ENCODE measurements around the gene PON3. TPM values are rescaled to one million over a fixed set of nuclear protein-coding genes. Genes with fewer than 3 reads are reported as not detected.
A peak's percentile ranks its signal among the peaks of the same experiment; 100 is the strongest.

The PON3 gene
- total and polyA plus RNA-seq, 2 donors from 2014 or later: 1.6 to 1.9 TPM

DNA sequence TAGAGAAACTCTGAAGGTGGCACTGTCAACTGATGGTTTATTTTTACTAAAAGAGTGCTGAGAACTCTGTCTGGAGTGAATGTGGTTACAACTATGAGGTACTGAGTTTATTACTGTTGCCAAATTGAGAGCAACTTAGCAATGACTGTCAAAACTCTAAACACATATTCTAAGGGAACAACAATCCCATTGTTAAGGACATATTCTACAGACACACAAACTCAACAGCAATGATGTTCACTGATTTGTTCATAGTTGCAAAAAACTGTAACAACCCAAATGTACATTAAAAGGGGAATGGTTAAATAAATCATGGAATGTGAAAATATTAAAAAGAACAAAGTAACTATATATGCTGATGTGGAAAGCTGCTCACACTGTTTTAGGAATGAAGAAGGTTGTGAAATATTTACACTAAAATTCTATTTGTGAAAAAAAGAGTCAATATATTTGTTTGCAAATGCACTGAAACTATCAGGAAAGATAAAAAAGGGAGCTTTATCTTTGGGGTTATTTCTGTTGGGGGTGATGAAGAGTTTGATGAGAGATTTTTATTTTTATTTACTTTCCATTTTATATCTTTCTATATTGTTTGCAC, 25.8 kb upstream of the PON3 start:
- Histone ChIP-seq H3K4me1 (ENCODE audit: control insufficient read depth in 2 of 3, insufficient read depth in 2 of 3, low read depth in 1 of 3, low read length in 3 of 3) (peaks cover 0 to 7% (median 0%) of the 10 kb centered on the region in 3 donors), H3K9me3 (ENCODE audit: control insufficient read depth in 2 of 3, insufficient read depth in 1 of 3, low read length in 3 of 3) (no peaks in the 10 kb centered on the region), H3K27ac (ENCODE audit: low read depth in 2 of 2, low read length in 2 of 2) (no peak overlapping the region), H3K36me3 (ENCODE audit: control insufficient read depth in 2 of 3, insufficient read depth in 3 of 3, low read length in 3 of 3) (peaks cover 0 to 4% (median 0%) of the 10 kb centered on the region in 3 donors), H3K9ac (ENCODE audit: low read length in 3 of 3) (no peak overlapping the region), H3K27me3 (ENCODE audit: control insufficient read depth, insufficient read depth, low read length) (no peaks in the 10 kb centered on the region), H3K4me3 (ENCODE audit: low read length in 3 of 3) (no peak overlapping the region)
- no peak for DNase-seq
- FAIRE-seq: no peak
- TF ChIP-seq, protein P1, sequence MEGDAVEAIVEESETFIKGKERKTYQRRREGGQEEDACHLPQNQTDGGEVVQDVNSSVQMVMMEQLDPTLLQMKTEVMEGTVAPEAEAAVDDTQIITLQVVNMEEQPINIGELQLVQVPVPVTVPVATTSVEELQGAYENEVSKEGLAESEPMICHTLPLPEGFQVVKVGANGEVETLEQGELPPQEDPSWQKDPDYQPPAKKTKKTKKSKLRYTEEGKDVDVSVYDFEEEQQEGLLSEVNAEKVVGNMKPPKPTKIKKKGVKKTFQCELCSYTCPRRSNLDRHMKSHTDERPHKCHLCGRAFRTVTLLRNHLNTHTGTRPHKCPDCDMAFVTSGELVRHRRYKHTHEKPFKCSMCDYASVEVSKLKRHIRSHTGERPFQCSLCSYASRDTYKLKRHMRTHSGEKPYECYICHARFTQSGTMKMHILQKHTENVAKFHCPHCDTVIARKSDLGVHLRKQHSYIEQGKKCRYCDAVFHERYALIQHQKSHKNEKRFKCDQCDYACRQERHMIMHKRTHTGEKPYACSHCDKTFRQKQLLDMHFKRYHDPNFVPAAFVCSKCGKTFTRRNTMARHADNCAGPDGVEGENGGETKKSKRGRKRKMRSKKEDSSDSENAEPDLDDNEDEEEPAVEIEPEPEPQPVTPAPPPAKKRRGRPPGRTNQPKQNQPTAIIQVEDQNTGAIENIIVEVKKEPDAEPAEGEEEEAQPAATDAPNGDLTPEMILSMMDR (IDR thresholded peaks at IDR 0.05; ENCODE audit: borderline replicate concordance, extremely low read depth, insufficient read depth): no peak
- intact Hi-C loops (cut with DNase I): no loop called here

DNA sequence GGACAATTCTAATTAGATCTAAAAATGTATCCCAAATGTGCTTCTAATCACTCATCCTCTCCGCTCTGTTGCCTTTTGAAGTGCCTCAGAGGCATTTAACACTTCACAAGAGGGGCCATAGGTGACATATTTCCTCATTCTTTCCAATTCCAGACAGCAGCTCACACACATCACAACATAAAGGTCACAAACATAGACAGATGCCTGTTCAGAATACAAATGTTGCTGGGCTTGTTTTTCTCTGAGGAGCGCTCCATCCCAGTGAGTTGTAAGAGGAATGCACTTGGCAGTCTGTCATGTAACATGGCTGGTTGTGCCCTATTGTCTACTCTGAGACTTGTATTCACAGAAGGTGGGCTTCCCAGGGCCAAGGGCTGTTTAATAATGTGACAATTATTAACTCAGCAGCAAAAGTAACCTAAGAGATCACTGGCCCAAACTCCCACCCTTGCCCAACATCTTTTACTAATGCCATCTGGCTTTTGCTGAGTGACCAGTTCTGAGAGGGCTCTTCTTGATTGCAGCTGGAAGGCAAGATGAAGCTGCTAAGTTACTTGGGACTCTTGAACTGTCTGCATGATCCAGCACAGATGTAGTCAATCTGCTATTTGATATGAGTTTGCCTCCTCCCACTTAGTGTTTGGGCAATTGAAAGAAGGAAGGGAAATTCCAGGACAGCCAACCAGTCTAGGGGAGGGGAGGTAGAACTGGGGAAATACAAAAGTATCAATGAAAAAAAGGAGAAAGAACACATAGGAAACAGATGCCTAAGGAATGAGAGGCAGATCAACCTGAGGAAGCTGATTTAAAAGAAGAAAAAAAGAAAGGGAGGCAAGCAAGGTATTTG, 25.0 kb upstream of the PON3 start:
- no peaks in the 10 kb centered on the region for H3K27me3 ChIP-seq (ENCODE audit: control insufficient read depth, insufficient read depth, low read length)
- peak in 4 of 5 donors; percentile 55 to 91 (median 79) for DNase-seq
- H3K9me3 ChIP-seq (ENCODE audit: control insufficient read depth in 2 of 3, insufficient read depth in 1 of 3, low read length in 3 of 3): no peaks in the 10 kb centered on the region
- TF ChIP-seq, protein P1 (IDR thresholded peaks at IDR 0.05; ENCODE audit: borderline replicate concordance, extremely low read depth, insufficient read depth): no peak
- H3K27ac ChIP-seq (ENCODE audit: low read depth in 2 of 2, low read length in 2 of 2): no peak overlapping the region
- no peak overlapping the region for H3K9ac ChIP-seq (ENCODE audit: low read length in 3 of 3)
- peaks cover 0 to 4% (median 0%) of the 10 kb centered on the region in 3 donors for H3K36me3 ChIP-seq (ENCODE audit: control insufficient read depth in 2 of 3, insufficient read depth in 3 of 3, low read length in 3 of 3)
- intact Hi-C loops (cut with DNase I): no loop called here
- no peak for FAIRE-seq
- peaks cover 0 to 7% (median 0%) of the 10 kb centered on the region in 3 donors for H3K4me1 ChIP-seq (ENCODE audit: control insufficient read depth in 2 of 3, insufficient read depth in 2 of 3, low read depth in 1 of 3, low read length in 3 of 3)
- H3K4me3 ChIP-seq (ENCODE audit: low read length in 3 of 3): no peak overlapping the region

DNA sequence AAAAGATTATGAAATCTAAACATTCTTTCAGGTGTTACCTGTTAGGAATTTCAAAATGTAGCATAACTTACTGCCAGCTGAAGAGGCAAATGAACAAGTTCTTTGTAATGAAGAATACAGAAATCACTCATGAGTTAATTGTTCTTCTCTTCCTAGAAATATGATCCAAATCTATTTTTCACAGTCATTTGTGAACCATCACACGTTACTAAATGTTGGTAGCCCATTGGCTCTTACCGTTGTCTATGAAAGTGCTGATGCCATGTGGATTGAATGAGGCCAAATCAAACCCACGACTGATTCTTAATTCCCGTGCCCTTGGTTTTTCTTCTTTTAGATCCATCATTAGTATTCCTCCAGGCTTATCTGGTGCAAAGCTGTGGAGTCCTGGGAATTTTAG, 15.9 kb upstream of the PON3 start:
- Histone ChIP-seq H3K4me3 (ENCODE audit: low read length in 3 of 3) (no peak overlapping the region), H3K9me3 (ENCODE audit: control insufficient read depth in 2 of 3, insufficient read depth in 1 of 3, low read length in 3 of 3) (no peaks in the 10 kb centered on the region), H3K9ac (ENCODE audit: low read length in 3 of 3) (no peak overlapping the region), H3K27me3 (ENCODE audit: control insufficient read depth, insufficient read depth, low read length) (no peaks in the 10 kb centered on the region), H3K36me3 (ENCODE audit: control insufficient read depth in 2 of 3, insufficient read depth in 3 of 3, low read length in 3 of 3) (peaks cover 2 to 9% (median 8%) of the 10 kb centered on the region in 3 donors), H3K27ac (ENCODE audit: low read depth in 2 of 2, low read length in 2 of 2) (no peak overlapping the region), H3K4me1 (ENCODE audit: control insufficient read depth in 2 of 3, insufficient read depth in 2 of 3, low read depth in 1 of 3, low read length in 3 of 3) (no peaks in the 10 kb centered on the region)
- TF ChIP-seq, protein P1 (IDR thresholded peaks at IDR 0.05; ENCODE audit: borderline replicate concordance, extremely low read depth, insufficient read depth): no peak
- no peak for FAIRE-seq
- DNase-seq: no peak
- intact Hi-C loops (cut with DNase I): no loop called here
